H1 (cell line): ENCODE data around the gene GDF15. TPM values are rescaled to one million over a fixed set of nuclear protein-coding genes. Genes with fewer than 3 reads are reported as not detected.

Source experiments
- CTCF ChIA-PET: fragments of 300-600 bp; sonication (Branson Sonifier 250); formaldehyde crosslinking; loops from one replicate; lab custom pipeline; 2021; ENCODE audit not compliant: partially characterized antibody; lab: Charles Lee
- POLR2A ChIA-PET: fragments of 300-600 bp; sonication (Branson Sonifier 250); formaldehyde crosslinking; loops from one replicate; lab custom pipeline; 2021; ENCODE audit warnings: inconsistent platforms; ENCODE audit not compliant: partially characterized antibody; lab: Charles Lee
- DNase-seq, 2 experiments: peaks; one replicate each; pipeline versions ENCODE4 v3.0.0 to v3.0.0-alpha.2; 2010 to 2022; ENCODE audit warnings: low spot score in 2 of 2, low read depth in 1 of 2, mixed read lengths in 1 of 2
- FAIRE-seq: peaks from 2 replicates; lab custom pipeline; 2011; peaks lifted over from hg19 to GRCh38; lab: Jason Lieb, UNC
- H2AFZ ChIP-seq: 2 replicates; pipeline ENCODE4 v1.8.1; 2012; ENCODE audit warnings: low read length, inconsistent platforms
- H2AK5ac ChIP-seq: 2 replicates; pipeline ENCODE4 v1.6.1; 2013; ENCODE audit warnings: low read depth, low read length
- H2BK120ac ChIP-seq: replicated peaks from 2 replicates; pipeline ENCODE3; 2013; ENCODE audit warnings: low read depth, low read length, inconsistent platforms
- H2BK12ac ChIP-seq: 2 replicates; pipeline ENCODE4 v1.6.1; 2013; ENCODE audit warnings: low read depth, low read length
- H2BK15ac ChIP-seq: 2 replicates; pipeline ENCODE4 v1.6.1; 2013; ENCODE audit warnings: low read length
- H2BK20ac ChIP-seq: 2 replicates; pipeline ENCODE4 v1.6.1; 2013; ENCODE audit warnings: low read length
- H2BK5ac ChIP-seq: 2 replicates; pipeline ENCODE4 v1.6.1; 2013; ENCODE audit warnings: low read depth, low read length
- H3K14ac ChIP-seq: 2 replicates; pipeline ENCODE4 v1.6.1; 2013; ENCODE audit warnings: inconsistent platforms; ENCODE audit not compliant: insufficient read length
- H3K18ac ChIP-seq: 2 replicates; pipeline ENCODE4 v1.6.1; 2013; ENCODE audit warnings: low read length; ENCODE audit errors: extremely low read depth
- H3K23ac ChIP-seq: 2 replicates; pipeline ENCODE4 v1.6.1; 2013; ENCODE audit warnings: inconsistent platforms; ENCODE audit not compliant: insufficient read length
- H3K23me2 ChIP-seq: 2 replicates; pipeline ENCODE4 v1.6.1; 2013; ENCODE audit warnings: low read depth, low read length
- H3K27ac ChIP-seq: 2 replicates; pipeline ENCODE4 v1.6.1; 2011; ENCODE audit warnings: low read depth, low read length, inconsistent platforms
- H3K27me3 ChIP-seq, 4 experiments: replicated peaks in 1 of 4; 1 replicate in 1 of 4; 2 replicates in 3 of 4; pipeline versions ENCODE4 v1.6.1 to v1.8.1; 2011 to 2013; ENCODE audit warnings: low read length in 3 of 4, mild to moderate bottlenecking in 3 of 4, inconsistent platforms in 2 of 4, mixed read lengths in 2 of 4, moderate library complexity in 1 of 4; ENCODE audit not compliant: control insufficient read depth in 3 of 4, insufficient read depth in 3 of 4; ENCODE audit errors: extremely low read depth in 1 of 4
- H3K36me3 ChIP-seq, 4 experiments: 2 replicates each; pipeline versions ENCODE4 v1.6.1 to v1.8.1; 2011 to 2013; ENCODE audit warnings: mild to moderate bottlenecking in 4 of 4, low read length in 3 of 4, moderate library complexity in 2 of 4, control low read depth in 1 of 4, inconsistent platforms in 1 of 4; ENCODE audit not compliant: insufficient read depth in 4 of 4, control insufficient read depth in 2 of 4
- H3K4ac ChIP-seq: replicated peaks from 2 replicates; pipeline ENCODE3; 2013; ENCODE audit warnings: low read length, low read depth, mixed read lengths, inconsistent platforms; ENCODE audit not compliant: insufficient read length
- H3K4me1 ChIP-seq, 4 experiments: replicated peaks in 1 of 4; 1 replicate in 1 of 4; 2 replicates in 3 of 4; pipeline versions ENCODE4 v1.6.1 to v1.8.1; 2011 to 2013; ENCODE audit warnings: low read length in 3 of 4, inconsistent platforms in 2 of 4, mixed read lengths in 1 of 4; ENCODE audit not compliant: insufficient read depth in 4 of 4, control insufficient read depth in 3 of 4
- H3K4me2 ChIP-seq, 2 experiments: 2 replicates each; pipeline versions ENCODE4 v1.6.1 to v1.8.1; 2011 to 2013; ENCODE audit warnings: low read depth in 2 of 2, low read length in 2 of 2, control low read depth in 1 of 2, inconsistent platforms in 1 of 2, mild to moderate bottlenecking in 1 of 2; ENCODE audit not compliant: insufficient read depth in 1 of 2
- H3K4me3 ChIP-seq, 4 experiments: fragments of 200-600, 300-600 bp in 1 of 4; sonication (generic), shearing (Covaris generic), sonication (Bioruptor Twin) in 1 of 4; 2 replicates each; pipeline versions ENCODE4 v1.5.1 to v1.8.1; 2011 to 2016; ENCODE audit warnings: low read length in 4 of 4, low read depth in 3 of 4, control low read depth in 2 of 4, inconsistent platforms in 2 of 4, mild to moderate bottlenecking in 2 of 4, mixed read lengths in 1 of 4, moderate library complexity in 1 of 4; ENCODE audit not compliant: insufficient read depth in 2 of 4; ENCODE audit errors: extremely low read depth in 1 of 4
- H3K56ac ChIP-seq: replicated peaks from 2 replicates; pipeline ENCODE3; 2013; ENCODE audit warnings: low read depth, mild to moderate bottlenecking, mixed read lengths, low read length, inconsistent platforms; ENCODE audit not compliant: insufficient read length
- H3K79me1 ChIP-seq: 2 replicates; pipeline ENCODE4 v1.6.1; 2013; ENCODE audit warnings: low read depth, low read length, control low read depth
- H3K79me2 ChIP-seq, 2 experiments: 2 replicates each; pipeline versions ENCODE4 v1.6.1 to v1.8.1; 2012 to 2013; ENCODE audit warnings: low read length in 2 of 2, mild to moderate bottlenecking in 2 of 2, inconsistent platforms in 1 of 2; ENCODE audit not compliant: insufficient read depth in 2 of 2, control insufficient read depth in 1 of 2
- H3K9ac ChIP-seq, 4 experiments: replicated peaks in 1 of 4; 1 replicate in 1 of 4; 2 replicates in 3 of 4; pipeline versions ENCODE4 v1.6.1 to v1.8.1; 2011 to 2013; ENCODE audit warnings: low read depth in 3 of 4, low read length in 3 of 4, control low read depth in 2 of 4, mild to moderate bottlenecking in 2 of 4, moderate library complexity in 2 of 4, inconsistent platforms in 1 of 4; ENCODE audit errors: extremely low read depth in 1 of 4
- H3K9me3 ChIP-seq, 2 experiments: 2 replicates each; pipeline versions ENCODE4 v1.6.1 to v1.8.1; 2012 to 2013; ENCODE audit warnings: mild to moderate bottlenecking in 2 of 2, moderate library complexity in 2 of 2, control low read depth in 1 of 2, inconsistent platforms in 1 of 2, low read depth in 1 of 2, low read length in 1 of 2, mixed read lengths in 1 of 2; ENCODE audit not compliant: insufficient read depth in 2 of 2
- H4K20me1 ChIP-seq, 2 experiments: replicated peaks in 1 of 2; 2 replicates each; pipeline versions ENCODE3 to v1.8.1; 2011 to 2013; ENCODE audit warnings: inconsistent platforms in 2 of 2, low read length in 2 of 2, mild to moderate bottlenecking in 1 of 2; ENCODE audit not compliant: insufficient read depth in 2 of 2, control insufficient read depth in 1 of 2
- H4K5ac ChIP-seq: 2 replicates; pipeline ENCODE4 v1.6.1; 2013; ENCODE audit warnings: low read length, low read depth, mixed read lengths, inconsistent platforms; ENCODE audit not compliant: insufficient read length
- H4K8ac ChIP-seq: 2 replicates; pipeline ENCODE4 v1.8.0; 2013; ENCODE audit warnings: mild to moderate bottlenecking, moderate library complexity, low read length, inconsistent platforms; ENCODE audit not compliant: insufficient read depth; ENCODE audit errors: extremely low read depth
- H4K91ac ChIP-seq: replicated peaks from 2 replicates; pipeline ENCODE3; 2013; ENCODE audit warnings: low read length, mixed read lengths, inconsistent platforms; ENCODE audit not compliant: insufficient read length
- BACH1 ChIP-seq: IDR thresholded peaks from 2 replicates; pipeline ENCODE4 v1.6.1; 2012; ENCODE audit warnings: low read length, improper control_type of control experiment
- CTCF ChIP-seq, 3 experiments: IDR thresholded peaks; 1 replicate in 2 of 3; 2 replicates in 1 of 3; pipeline versions ENCODE4 v1.5.1 to v1.6.1; 2011; ENCODE audit warnings: low read length in 3 of 3, mild to moderate bottlenecking in 3 of 3, inconsistent platforms in 2 of 3, low read depth in 1 of 3, moderate library complexity in 1 of 3; ENCODE audit not compliant: insufficient read depth in 1 of 3; ENCODE audit errors: control extremely low read depth in 1 of 3
- KDM1A ChIP-seq: fragments of 200-600, 300-600 bp; sonication (generic); IDR thresholded peaks from 2 replicates; pipeline ENCODE4 v1.7.1; 2016; ENCODE audit warnings: mild to moderate bottlenecking, low read length, borderline replicate concordance
- KDM4A ChIP-seq: IDR thresholded peaks from one replicate; pipeline ENCODE4 v1.7.1; 2012; ENCODE audit warnings: low read depth, mild to moderate bottlenecking, moderate library complexity, low read length, inconsistent platforms; ENCODE audit not compliant: severe bottlenecking
- SIX5 ChIP-seq: IDR thresholded peaks from 2 replicates; pipeline ENCODE4 v1.6.1; 2011; ENCODE audit warnings: mild to moderate bottlenecking, low read depth, low read length
- SP1 ChIP-seq: IDR thresholded peaks from 2 replicates; pipeline ENCODE4 v1.6.1; 2011; ENCODE audit warnings: low read depth, low read length
- TAF7 ChIP-seq: optimal IDR thresholded peaks from 2 replicates; pipeline ENCODE3; 2011; ENCODE audit warnings: low read depth, mild to moderate bottlenecking, inconsistent platforms, low read length, moderate library complexity, borderline replicate concordance
- TCF12 ChIP-seq: IDR thresholded peaks from 2 replicates; pipeline ENCODE4 v1.6.1; 2011; ENCODE audit warnings: low read depth, mild to moderate bottlenecking, low read length
- WGBS, 2 experiments: shearing (Covaris generic) in 1 of 2; methylation state at CpG; one replicate each; pipeline versions ENCODE4 v1.1.6 to v1.1.7; 2013 to 2015; ENCODE audit warnings: low lambda C conversion rate in 2 of 2, mixed read lengths in 2 of 2, inconsistent platforms in 1 of 2, low coverage in 1 of 2, missing lambda C conversion rate in 1 of 2; ENCODE audit not compliant: insufficient replicate concordance in 2 of 2, insufficient coverage in 1 of 2, insufficient read length in 1 of 2; ENCODE audit errors: extremely low coverage in 1 of 2, missing lambda C conversion rate in 1 of 2; 5-methylcytosine and 5-hydroxymethylcytosine counted together
- polyA plus RNA-seq, 7 experiments: library from polyadenylated mRNA; depleted of rRNA in 3 of 7; stranded (reverse) in 5 of 7; unstranded in 2 of 7; fragments of >200 nt in 5 of 7; fragments of 200-250 nt in 2 of 7; gene quantifications; 1 replicate in 5 of 7; 2 replicates in 1 of 7; 4 replicates in 1 of 7; pipeline versions ENCODE4 v1.2.1 to v1.2.3, GENCODE V29; 2011 to 2013; ENCODE audit warnings: missing spikeins in 2 of 7, mixed read lengths in 2 of 7
- total RNA-seq: library from RNA; stranded (reverse); fragmentation: NEBNext Ultra II Directional; extraction: Animal tissue kit (Norgen Biotek cat#: 25700); gene quantifications from 2 replicates; pipeline ENCODE4 v1.2.1, GENCODE V29; 2021

GDF15 gene
- total and polyA plus RNA-seq, 2 of the 8 experiments (the other 6 are each of a cell fraction or from before 2014, with no cell fraction given): 4.1 to 8.5 TPM

GRCh38 chr19:18340190-18340989, 45.6 kb upstream of the GDF15 start, which contains the start of gene PGPEP1:
Gene PGPEP1, plus strand, starts transcription at chr19:18340598. Its CDS starts 84 bp downstream, at chr19:18340682.
- Histone ChIP-seq H2AFZ (no peak within 1 kb of the TSS; the same call in 1 of the 2 replicates), H3K36me3 (no peaks in the 10 kb centered on the region), H3K27me3 (0 out of 7 replicates have a peak, but pooled peaks cover 0 to 2% (median 0%) of the 10 kb centered on the region in 4 experiments), H3K27ac (no peak within 1 kb of the TSS), H3K4me2 (peak within 1 kb of the TSS; percentile 79 to 91), H3K23me2 (peaks cover 11% of the 10 kb centered on the region), H3K23ac (no peak within 1 kb of the TSS), H4K5ac (peak within 1 kb of the TSS; percentile 32), H3K4me3 (peak within 1 kb of the TSS; percentile 55 to 85 (median 62)), H3K56ac (peak within 1 kb of the TSS; percentile 49), H4K91ac (no peak within 1 kb of the TSS), H2BK5ac (no peak within 1 kb of the TSS), H3K18ac (peak within 1 kb of the TSS; percentile 78), H3K4me1 (peaks cover 0 to 11% (median 7%) of the 10 kb centered on the region in 4 experiments; a peak in 6 of 7 replicates), H3K79me1 (no peaks in the 10 kb centered on the region), H3K4ac (peak within 1 kb of the TSS; percentile 21), H4K8ac (peak within 1 kb of the TSS; percentile 74; the same call in 1 of the 2 replicates), H2AK5ac (peak within 1 kb of the TSS; percentile 88; the same call in 1 of the 2 replicates), H2BK20ac (no peak within 1 kb of the TSS), H3K9ac (peak within 1 kb of the TSS in 1 of 4 experiments; percentile 6; a peak in 1 of 7 replicates), H2BK120ac (no peak within 1 kb of the TSS), H2BK15ac (no peak within 1 kb of the TSS), H3K79me2 (peaks cover 0 to 4% of the 10 kb centered on the region in 2 experiments; a peak in 1 of 4 replicates), H2BK12ac (0 out of 2 replicates have a peak within 1 kb of the TSS, but pooled peaks have one; percentile 33), H3K9me3 (no peaks in the 10 kb centered on the region), H3K14ac (no peak within 1 kb of the TSS), H4K20me1 (no peaks in the 10 kb centered on the region)
- CTCF ChIA-PET: interaction anchor here (1.0 to 5.1 kb wide), 9 partner anchors 9 to 73 kb away, joined by 3 to 73 read pairs (median 14); partner anchors contain the start of genes GDF15 and JUND
- DNase-seq: peak in 1 of 2 experiments; percentile 97
- WGBS, 2 experiments: 12% methylated on average over 40 of the region's 69 CpGs; no CpG with 5 or more reads in 1 of the 2 experiments
- POLR2A ChIA-PET: interaction anchor here (1.0 to 20.2 kb wide), 10 partner anchors 16 to 107 kb away, joined by 3 to 224 read pairs (median 4); partner anchors contain the start of genes GDF15, IQCN, JUND and SSBP4
- FAIRE-seq: no peak
- TF ChIP-seq KDM1A (peak; percentile 100), TCF12 (0 out of 2 replicates have a peak, but pooled peaks have one; percentile 8), CTCF (IDR thresholded peaks at IDR 0.05; ENCODE audit: control extremely low read depth in 1 of 3, insufficient read depth in 1 of 3, low read depth in 1 of 3, low read length in 3 of 3) (no peak), KDM4A (peak; percentile 46), BACH1 (peak; percentile 96), SP1 (0 out of 2 replicates have a peak, but pooled peaks have one; percentile 8), SIX5 (no peak), TAF7 (peak; percentile 48)
